Calu3 (cell line): Measurements from ENCODE around the gene ALK. TPM values are rescaled to one million over a fixed set of nuclear protein-coding genes. Genes with fewer than 3 reads are reported as not detected.

ENCODE experiments used
- BruUV-seq: library from RNA; stranded (reverse); fragments of 400-500 nt; replicated peaks from 2 replicates; lab custom pipeline; 2021; lab: Mats Ljungman, UMichigan
- CTCF ChIA-PET: fragments of 300-600 bp; sonication (Branson Sonifier 250); formaldehyde crosslinking; loops from one replicate; lab custom pipeline; 2022; ENCODE audit warnings: antibody characterized with exemption; lab: Charles Lee
- DNase-seq: peaks from one replicate; pipeline ENCODE4 v3.0.0; 2022
- H3K27ac Mint-ChIP-seq: one replicate; pipeline ENCODE4 v1.8.0; 2022; ENCODE audit warnings: mixed read lengths; ENCODE audit not compliant: unreplicated experiment
- H3K27me3 Mint-ChIP-seq: one replicate; pipeline ENCODE4 v1.8.0; 2022; ENCODE audit warnings: mixed read lengths; ENCODE audit not compliant: unreplicated experiment
- H3K36me3 Mint-ChIP-seq: one replicate; pipeline ENCODE4 v1.8.0; 2022; ENCODE audit warnings: mild to moderate bottlenecking, moderate library complexity, mixed read lengths; ENCODE audit not compliant: insufficient read depth, unreplicated experiment
- H3K4me1 Mint-ChIP-seq: one replicate; pipeline ENCODE4 v1.8.0; 2022; ENCODE audit warnings: mild to moderate bottlenecking, low read depth, mixed read lengths; ENCODE audit not compliant: unreplicated experiment
- H3K4me3 Mint-ChIP-seq: one replicate; pipeline ENCODE4 v1.8.0; 2022; ENCODE audit warnings: mild to moderate bottlenecking, low read depth, moderate library complexity, mixed read lengths; ENCODE audit not compliant: unreplicated experiment
- H3K9me3 Mint-ChIP-seq: one replicate; pipeline ENCODE4 v1.8.0; 2022; ENCODE audit warnings: low read depth, mixed read lengths; ENCODE audit not compliant: unreplicated experiment
- CTCF ChIP-seq: fragments of 200-600 bp; IDR thresholded peaks from one replicate; pipeline ENCODE4 v1.8.0; 2022; ENCODE audit warnings: antibody characterized with exemption; ENCODE audit not compliant: unreplicated experiment
- intact Hi-C: fragments of 100-400 bp; cut with micrococcal nuclease; formaldehyde crosslinking; loops from one replicate; pipeline ENCODE4 v1.10.0; 2022; ENCODE audit not compliant: unreplicated experiment
- total RNA-seq: library from RNA; stranded (reverse); gene quantifications from 2 replicates; pipeline ENCODE4 v1.2.3, GENCODE V29; 2022

The ALK gene
- total RNA-seq, 1 experiment from 2014 or later, result not detected

- Mint-ChIP-seq H3K27ac (no peak overlapping the region), H3K4me1 (no peaks in the 10 kb centered on the region), H3K36me3 (no peaks in the 10 kb centered on the region), H3K4me3 (no peak overlapping the region), H3K9me3 (no peaks in the 10 kb centered on the region), H3K27me3 (peaks cover 100% of the 10 kb centered on the region)
- BruUV-seq, result no TSS peak
- intact Hi-C loops, result no loop called here
- no peak for DNase-seq
- no peak for TF ChIP-seq CTCF
- CTCF ChIA-PET, result no interaction called here
These were observed 522.8 kb downstream of the ALK start for GRCh38 chr2:29398384-29399237.

DNA sequence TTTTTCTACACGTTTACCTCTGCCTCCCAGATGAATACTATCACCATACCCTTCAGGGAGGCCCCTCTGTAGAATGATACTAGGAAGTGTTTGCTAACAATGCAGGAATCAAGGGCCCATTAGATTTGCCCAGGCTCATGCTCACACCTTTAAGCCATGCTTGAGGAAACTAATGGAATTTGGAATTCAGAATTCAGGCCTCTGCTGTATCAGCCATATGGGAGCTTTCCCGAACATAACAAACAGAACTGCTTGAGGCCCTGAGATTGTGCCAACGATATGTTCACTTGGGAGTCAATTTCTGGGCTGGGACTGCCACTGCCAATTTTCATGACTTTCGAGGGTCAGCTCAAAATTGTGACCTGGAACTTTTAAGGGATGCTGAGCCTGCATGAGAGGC lies 523.7 kb downstream of the ALK start:
- no peaks in the 10 kb centered on the region for H3K36me3 Mint-ChIP-seq
- no peak for TF ChIP-seq CTCF
- BruUV-seq, result no TSS peak
- no peak overlapping the region for H3K27ac Mint-ChIP-seq
- H3K4me1 Mint-ChIP-seq, result no peaks in the 10 kb centered on the region
- intact Hi-C loops, result no loop called here
- no peak overlapping the region for H3K4me3 Mint-ChIP-seq
- no peak for DNase-seq
- peaks cover 100% of the 10 kb centered on the region for H3K27me3 Mint-ChIP-seq
- H3K9me3 Mint-ChIP-seq, result no peaks in the 10 kb centered on the region
- CTCF ChIA-PET, result no interaction called here

DNA sequence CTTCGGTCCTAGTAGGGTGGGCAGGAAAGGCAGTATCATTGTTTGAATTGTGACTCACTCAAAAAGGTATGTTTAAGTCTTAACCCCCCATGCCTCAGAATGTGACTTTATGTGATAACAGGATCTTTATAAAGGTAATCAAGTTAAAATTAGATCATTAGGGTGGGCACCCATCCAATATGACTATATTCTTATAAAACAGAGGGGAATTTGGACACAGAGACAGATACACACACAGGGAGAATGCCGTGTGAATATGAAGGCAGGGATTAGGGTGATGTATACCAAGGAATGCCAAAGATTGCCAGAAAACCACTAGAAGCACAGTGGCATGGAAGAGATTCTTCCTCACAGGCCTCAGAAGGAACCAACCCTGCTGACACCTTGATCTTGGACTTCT lies 524.3 kb downstream of the ALK start:
- no TSS peak for BruUV-seq
- CTCF ChIA-PET, result no interaction called here
- no peak for TF ChIP-seq CTCF
- intact Hi-C loops, result no loop called here
- Mint-ChIP-seq H3K27ac (no peak overlapping the region), H3K4me3 (no peak overlapping the region), H3K36me3 (no peaks in the 10 kb centered on the region), H3K4me1 (no peaks in the 10 kb centered on the region), H3K27me3 (peaks cover 100% of the 10 kb centered on the region), H3K9me3 (no peaks in the 10 kb centered on the region)
- no peak for DNase-seq

DNA sequence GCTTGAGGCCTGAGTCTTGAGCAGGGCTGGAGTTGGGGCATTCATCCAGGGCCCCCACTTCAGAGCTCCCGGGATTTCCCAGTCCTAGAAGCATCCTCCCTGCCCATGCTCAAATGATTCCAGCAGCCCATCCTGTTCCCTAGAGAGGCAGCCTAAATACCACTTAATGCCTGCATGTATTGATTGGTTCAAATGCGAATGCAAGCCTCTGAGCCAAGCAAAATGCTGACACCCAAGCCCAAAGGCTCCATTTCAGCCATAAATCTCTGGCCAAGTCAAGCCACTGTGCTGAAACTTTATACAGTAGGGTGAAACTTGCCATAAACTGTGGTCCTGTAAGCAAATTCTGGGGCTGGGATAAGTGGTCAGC lies 526.4 kb downstream of the ALK start:
- no peak for TF ChIP-seq CTCF
- Mint-ChIP-seq H3K9me3 (no peaks in the 10 kb centered on the region), H3K27ac (no peak overlapping the region), H3K36me3 (no peaks in the 10 kb centered on the region), H3K4me3 (no peak overlapping the region), H3K27me3 (peaks cover 100% of the 10 kb centered on the region), H3K4me1 (no peaks in the 10 kb centered on the region)
- no TSS peak for BruUV-seq
- no peak for DNase-seq
- intact Hi-C loops, result no loop called here
- CTCF ChIA-PET, result no interaction called here
